Cardiac atrium fibroblast (primary cell): Measurements from ENCODE around the gene TMEM101. TPM values are rescaled to one million over a fixed set of nuclear protein-coding genes. Genes with fewer than 3 reads are reported as not detected.

Experiments
- total RNA-seq: library from RNA; depleted of rRNA; stranded (reverse); fragments of >200 nt; gene quantifications from 2 replicates; pipeline ENCODE4 v1.2.3, GENCODE V29; 2015

Gene TMEM101
- 33.2 and 38.9 TPM in 2 replicates for total RNA-seq

GRCh38 chr17:44014437-44015172, at the start of gene TMEM101:
Gene TMEM101 (minus strand): TSS chr17:44014963. CDS start chr17:44014952, 11 bp downstream.

GRCh38 chr17:44004077-44004760, 10.5 kb downstream of the TMEM101 start, which contains the start of gene NAGS:
Gene NAGS (plus strand): TSS chr17:44004622. CDS start chr17:44004664, 42 bp downstream.

Other genes with a start within 250 kb of the TMEM101 start
- 32.9 and 42.4 TPM in 2 replicates for gene DUSP3, start 236.0 kb downstream of the TMEM101 start, total RNA-seq
- not detected in 2 replicates for gene CFAP97D1, start 234.5 kb downstream of the TMEM101 start, total RNA-seq
- gene MPP3, start 181.8 kb downstream of the TMEM101 start, total RNA-seq = 4.4 and 6.3 TPM in 2 replicates
- gene CD300LG, start 167.8 kb downstream of the TMEM101 start, total RNA-seq = not detected in 2 replicates
- 5.2 and 10.3 TPM in 2 replicates for gene MPP2, start 107.4 kb downstream of the TMEM101 start, total RNA-seq
- not detected in 2 replicates for gene PPY, start 72.5 kb downstream of the TMEM101 start, total RNA-seq
- not detected in 2 replicates for gene PYY, start 61.0 kb downstream of the TMEM101 start, total RNA-seq
- gene NAGS, start 10.3 kb downstream of the TMEM101 start, total RNA-seq = 2.2 and 3.9 TPM in 2 replicates
- gene LSM12, start 51.7 kb upstream of the TMEM101 start, total RNA-seq = 45.7 and 49.6 TPM in 2 replicates
- gene G6PC3, start 55.8 kb upstream of the TMEM101 start, total RNA-seq = 52.3 and 55.6 TPM in 2 replicates
- gene HDAC5, start 108.7 kb upstream of the TMEM101 start, total RNA-seq = 21.1 and 24.4 TPM in 2 replicates
- gene HROB, start 127.0 kb upstream of the TMEM101 start, total RNA-seq = 1.3 and 3.1 TPM in 2 replicates
- not detected in 2 replicates for gene ASB16, start 155.7 kb upstream of the TMEM101 start, total RNA-seq
- 25.8 and 31.8 TPM in 2 replicates for gene TMUB2, start 172.0 kb upstream of the TMEM101 start, total RNA-seq
- gene ATXN7L3, start 184.9 kb upstream of the TMEM101 start, total RNA-seq = 47.6 and 62.3 TPM in 2 replicates
- 31.4 and 44.9 TPM in 2 replicates for gene UBTF, start 204.7 kb upstream of the TMEM101 start, total RNA-seq